ENCODE results near the gene RRAD.
A peak's percentile ranks its signal among the peaks of the same experiment; 100 is the strongest.
"Not testable (repeated sequence)": the region's sequence is repeated elsewhere in the genome, so short reads cannot be mapped to it uniquely, and the experiment has no call there.

Gene RRAD

DNA sequence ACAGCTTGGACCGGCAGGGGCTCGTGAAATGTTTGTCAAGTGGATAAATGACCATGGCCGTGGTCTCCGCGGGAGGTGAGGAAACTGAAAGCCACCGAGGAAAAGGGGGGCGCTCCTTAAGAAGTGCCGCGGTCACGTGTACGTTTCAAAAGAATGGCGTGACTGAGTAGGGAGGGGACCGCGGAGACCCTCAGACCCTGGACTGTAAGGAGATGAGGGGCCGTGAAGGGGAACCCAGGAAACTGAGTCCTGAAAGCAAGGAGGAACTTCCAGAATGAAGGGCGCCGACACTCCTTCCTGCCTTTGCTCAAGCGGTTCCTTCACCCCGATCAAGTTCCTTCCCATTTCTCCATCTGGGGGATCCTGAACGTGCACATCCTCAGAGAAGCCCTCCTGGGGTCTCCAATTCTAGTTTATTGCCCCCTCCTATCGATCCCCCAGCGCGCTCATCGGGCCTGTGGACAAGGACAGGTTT lies 9.5 kb upstream of the RRAD start:
- Histone ChIP-seq H3K4me3 (ENCODE audit: insufficient read depth, low read depth, low read length, poor library complexity, severe bottlenecking) (peak overlapping the region; percentile 97), H3K36me3 (ENCODE audit: control insufficient read depth, insufficient read depth, low read length) (peaks cover 18% of the 10 kb centered on the region), H3K4me1 (ENCODE audit: control insufficient read depth, insufficient read depth, low read length, poor library complexity, severe bottlenecking) (peaks cover 21% of the 10 kb centered on the region), H3K27ac (ENCODE audit: insufficient read depth, low read length, poor library complexity, severe bottlenecking) (peak overlapping the region; percentile 92)
- not testable (repeated sequence) for DNase-seq; H3K9me3 ChIP-seq (ENCODE audit: control insufficient read depth, low read length); H3K27me3 ChIP-seq (replicated peaks; ENCODE audit: control insufficient read depth, insufficient read depth, low read length, poor library complexity, severe bottlenecking)

DNA sequence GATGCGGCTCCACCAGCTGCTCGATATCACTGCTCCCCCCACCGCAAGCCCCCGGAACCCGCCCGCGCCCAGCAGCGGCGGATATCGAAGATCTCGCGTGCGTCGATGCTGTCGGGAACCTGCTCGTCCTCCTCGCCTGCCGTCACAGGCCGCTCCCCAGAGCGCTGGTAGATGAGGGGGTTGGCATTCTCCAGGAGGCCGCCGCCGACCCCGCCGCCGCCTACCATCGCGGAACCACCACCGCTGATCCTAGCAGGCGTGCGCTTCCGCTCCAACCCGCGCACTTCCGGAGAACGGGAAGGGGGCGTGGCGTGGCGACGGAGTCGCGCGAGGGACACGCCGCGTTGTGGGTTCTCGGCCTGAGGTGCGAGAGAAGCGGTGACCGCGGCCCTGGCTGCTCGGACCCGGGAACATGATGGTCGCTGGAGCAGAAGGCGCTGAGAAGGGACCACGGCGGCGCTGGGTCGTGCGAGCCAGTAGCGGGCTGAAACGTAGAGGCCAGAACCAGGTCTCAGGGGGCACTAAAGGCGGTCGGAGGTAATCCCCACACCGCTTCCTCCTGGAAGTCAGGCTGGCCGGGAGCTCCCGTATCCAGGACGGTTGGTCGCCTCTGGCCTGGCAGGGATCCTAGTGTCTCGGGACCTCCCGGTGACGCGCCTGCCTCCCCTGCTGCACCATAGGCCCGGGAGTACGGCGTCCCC lies 9.0 kb upstream of the RRAD start, which contains the start of gene CIAO2B:
TSS of gene CIAO2B (minus strand) at position 265 of the 701 bp plus-strand sequence. CDS start at position 227, 38 bp downstream.
- Histone ChIP-seq H3K36me3 (ENCODE audit: control insufficient read depth, insufficient read depth, low read length) (peaks cover 13% of the 10 kb centered on the region), H3K27ac (ENCODE audit: insufficient read depth, low read length, poor library complexity, severe bottlenecking) (peak within 1 kb of the TSS; percentile 92), H3K27me3 (replicated peaks; ENCODE audit: control insufficient read depth, insufficient read depth, low read length, poor library complexity, severe bottlenecking) (no peaks in the 10 kb centered on the region), H3K4me3 (ENCODE audit: insufficient read depth, low read depth, low read length, poor library complexity, severe bottlenecking) (peak within 1 kb of the TSS; percentile 97), H3K4me1 (ENCODE audit: control insufficient read depth, insufficient read depth, low read length, poor library complexity, severe bottlenecking) (peaks cover 21% of the 10 kb centered on the region), H3K9me3 (ENCODE audit: control insufficient read depth, low read length) (no peaks in the 10 kb centered on the region)
- DNase-seq = peak; percentile 80 to 81 (median 80)

DNA sequence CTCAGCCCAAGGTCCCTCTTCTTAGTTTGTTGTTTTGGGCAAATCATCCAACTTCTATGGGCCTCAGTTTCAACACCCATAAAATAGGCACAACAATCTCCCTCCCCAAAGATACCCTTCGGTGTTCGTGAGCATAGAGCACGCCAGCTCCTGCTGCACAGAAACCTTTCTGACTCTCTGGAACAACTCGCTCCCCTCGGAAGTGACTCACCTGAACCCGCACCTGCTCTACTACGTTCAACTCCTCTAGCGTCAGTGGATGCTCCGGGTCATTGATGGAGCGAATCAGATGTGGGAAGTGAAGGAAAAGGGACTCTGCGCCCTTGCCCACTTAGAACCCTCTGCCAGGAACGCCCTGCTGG lies 8.4 kb upstream of the RRAD start:
- peaks cover 21% of the 10 kb centered on the region for H3K4me1 ChIP-seq (ENCODE audit: control insufficient read depth, insufficient read depth, low read length, poor library complexity, severe bottlenecking)
- DNase-seq = no peak

DNA sequence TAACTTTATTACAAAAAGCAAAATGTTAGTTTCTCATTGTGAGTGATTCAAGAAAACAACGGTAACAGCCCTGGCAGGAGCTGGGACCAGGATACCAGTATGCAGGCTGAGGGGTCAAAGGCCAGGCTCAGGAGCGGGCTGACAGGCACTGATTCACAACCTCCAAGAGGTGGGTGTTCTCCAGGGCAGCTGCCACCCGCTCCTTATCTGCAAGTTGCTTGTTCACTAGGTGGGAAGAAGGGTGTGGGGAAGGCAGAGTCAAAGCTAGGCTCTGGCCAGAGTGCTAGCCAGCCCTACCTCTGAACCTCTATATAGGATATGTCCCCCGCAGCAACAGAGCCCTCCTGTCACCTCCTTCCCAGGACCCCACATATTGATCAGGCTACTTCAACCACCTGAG lies 6.7 kb upstream of the RRAD start:
- no peaks in the 10 kb centered on the region for H3K9me3 ChIP-seq (ENCODE audit: control insufficient read depth, low read length)
- H3K4me3 ChIP-seq (ENCODE audit: insufficient read depth, low read depth, low read length, poor library complexity, severe bottlenecking) = no peak overlapping the region
- H3K36me3 ChIP-seq (ENCODE audit: control insufficient read depth, insufficient read depth, low read length) = peaks cover 7% of the 10 kb centered on the region
- peaks cover 21% of the 10 kb centered on the region for H3K4me1 ChIP-seq (ENCODE audit: control insufficient read depth, insufficient read depth, low read length, poor library complexity, severe bottlenecking)
- H3K27ac ChIP-seq (ENCODE audit: insufficient read depth, low read length, poor library complexity, severe bottlenecking) = no peak overlapping the region
- H3K27me3 ChIP-seq (replicated peaks; ENCODE audit: control insufficient read depth, insufficient read depth, low read length, poor library complexity, severe bottlenecking) = no peaks in the 10 kb centered on the region
- DNase-seq = no peak

More for the DNA sequence above, 8.4 kb upstream of the RRAD start:
- H3K36me3 ChIP-seq (ENCODE audit: control insufficient read depth, insufficient read depth, low read length) = peaks cover 7% of the 10 kb centered on the region
- H3K4me3 ChIP-seq (ENCODE audit: insufficient read depth, low read depth, low read length, poor library complexity, severe bottlenecking) = peak overlapping the region; percentile 97
- H3K27me3 ChIP-seq (replicated peaks; ENCODE audit: control insufficient read depth, insufficient read depth, low read length, poor library complexity, severe bottlenecking) = no peaks in the 10 kb centered on the region
- H3K27ac ChIP-seq (ENCODE audit: insufficient read depth, low read length, poor library complexity, severe bottlenecking) = peak overlapping the region; percentile 92
- no peaks in the 10 kb centered on the region for H3K9me3 ChIP-seq (ENCODE audit: control insufficient read depth, low read length)

DNA sequence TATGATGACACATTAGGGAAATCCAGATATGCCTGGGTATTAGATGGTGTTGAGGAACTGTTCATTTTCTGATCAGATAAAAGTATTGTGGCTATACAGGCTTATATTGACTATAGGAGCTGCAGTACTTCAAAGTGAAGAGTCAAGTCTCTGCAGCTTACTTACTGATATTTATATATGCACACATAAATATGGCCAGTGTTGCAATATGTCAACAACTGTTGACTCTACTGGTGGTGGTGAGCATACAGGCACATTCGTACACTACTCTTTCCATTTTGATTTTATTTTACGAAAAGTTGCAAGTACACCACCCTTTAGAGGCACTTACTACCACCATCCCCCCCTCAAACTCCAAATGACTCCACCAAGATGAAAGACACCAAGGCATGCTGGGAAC lies 6.3 kb upstream of the RRAD start:
- H3K27ac ChIP-seq (ENCODE audit: insufficient read depth, low read length, poor library complexity, severe bottlenecking) = no peak overlapping the region

DNA sequence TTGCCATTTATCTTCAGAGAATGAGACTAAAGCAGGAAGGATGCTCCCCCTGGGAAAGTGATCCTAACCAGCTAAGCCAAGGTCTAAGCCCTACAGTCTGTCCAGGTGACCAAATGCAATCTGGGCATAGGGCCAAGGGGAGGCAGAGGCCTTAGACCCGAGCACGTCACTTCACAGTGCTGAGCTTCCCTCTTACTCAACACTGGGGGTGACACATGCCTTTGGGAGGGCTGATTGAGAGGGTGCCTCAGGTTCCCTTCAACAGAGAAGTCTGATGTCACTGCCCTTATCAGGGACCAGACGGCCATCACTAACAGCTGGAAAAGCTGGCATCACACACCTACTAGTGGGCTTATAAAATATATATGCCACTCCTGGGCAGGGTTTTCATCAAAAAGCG lies 4.9 kb upstream of the RRAD start:
- no peak overlapping the region for H3K4me3 ChIP-seq (ENCODE audit: insufficient read depth, low read depth, low read length, poor library complexity, severe bottlenecking)
- H3K9me3 ChIP-seq (ENCODE audit: control insufficient read depth, low read length) = no peaks in the 10 kb centered on the region
- H3K36me3 ChIP-seq (ENCODE audit: control insufficient read depth, insufficient read depth, low read length) = peaks cover 7% of the 10 kb centered on the region
- peaks cover 15% of the 10 kb centered on the region for H3K4me1 ChIP-seq (ENCODE audit: control insufficient read depth, insufficient read depth, low read length, poor library complexity, severe bottlenecking)
- no peak overlapping the region for H3K27ac ChIP-seq (ENCODE audit: insufficient read depth, low read length, poor library complexity, severe bottlenecking)
- DNase-seq = no peak
- H3K27me3 ChIP-seq (replicated peaks; ENCODE audit: control insufficient read depth, insufficient read depth, low read length, poor library complexity, severe bottlenecking) = peaks cover 6% of the 10 kb centered on the region

More for the DNA sequence above, 6.3 kb upstream of the RRAD start:
- no peak for DNase-seq
- H3K4me3 ChIP-seq (ENCODE audit: insufficient read depth, low read depth, low read length, poor library complexity, severe bottlenecking) = no peak overlapping the region
- peaks cover 21% of the 10 kb centered on the region for H3K4me1 ChIP-seq (ENCODE audit: control insufficient read depth, insufficient read depth, low read length, poor library complexity, severe bottlenecking)
- no peaks in the 10 kb centered on the region for H3K9me3 ChIP-seq (ENCODE audit: control insufficient read depth, low read length)
- peaks cover 7% of the 10 kb centered on the region for H3K36me3 ChIP-seq (ENCODE audit: control insufficient read depth, insufficient read depth, low read length)
- no peaks in the 10 kb centered on the region for H3K27me3 ChIP-seq (replicated peaks; ENCODE audit: control insufficient read depth, insufficient read depth, low read length, poor library complexity, severe bottlenecking)

DNA sequence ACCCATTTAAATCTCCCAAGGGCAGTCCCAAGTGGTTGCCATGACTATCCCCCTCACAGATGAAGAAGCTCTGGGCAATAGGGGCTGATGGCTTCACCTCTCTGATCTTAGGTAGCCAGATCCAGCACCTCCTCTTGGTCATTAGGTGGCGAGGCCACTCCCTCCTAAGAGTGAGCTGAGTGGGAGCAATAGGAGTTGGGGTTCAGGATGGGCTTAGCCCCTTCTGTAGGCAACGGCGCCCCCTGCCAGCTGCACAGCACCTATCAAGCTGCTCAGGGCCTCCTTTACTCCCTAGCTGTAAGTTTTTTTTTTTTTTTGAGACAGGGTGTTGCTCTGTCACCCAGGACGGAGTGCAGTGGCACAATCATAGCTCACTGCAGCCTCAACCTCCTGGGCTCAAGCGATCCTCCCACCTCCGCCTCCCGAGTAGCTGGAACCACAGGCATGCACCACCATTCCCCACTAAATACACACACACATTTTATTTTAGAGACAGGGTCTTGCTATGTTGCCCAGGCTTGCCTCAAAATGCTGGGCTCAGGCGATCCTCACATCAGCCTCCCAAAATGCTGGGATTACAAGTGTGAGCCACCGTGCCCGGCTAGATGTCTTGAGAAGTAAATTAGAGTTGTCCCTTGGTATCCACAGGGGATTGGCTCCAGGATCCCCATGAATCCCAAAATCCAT lies 3.5 kb upstream of the RRAD start:
- Histone ChIP-seq H3K4me1 (ENCODE audit: control insufficient read depth, insufficient read depth, low read length, poor library complexity, severe bottlenecking) (peaks cover 14% of the 10 kb centered on the region), H3K27ac (ENCODE audit: insufficient read depth, low read length, poor library complexity, severe bottlenecking) (no peak overlapping the region), H3K27me3 (replicated peaks; ENCODE audit: control insufficient read depth, insufficient read depth, low read length, poor library complexity, severe bottlenecking) (peaks cover 12% of the 10 kb centered on the region), H3K9me3 (ENCODE audit: control insufficient read depth, low read length) (no peaks in the 10 kb centered on the region), H3K4me3 (ENCODE audit: insufficient read depth, low read depth, low read length, poor library complexity, severe bottlenecking) (no peak overlapping the region), H3K36me3 (ENCODE audit: control insufficient read depth, insufficient read depth, low read length) (peaks cover 7% of the 10 kb centered on the region)
- DNase-seq = no peak

DNA sequence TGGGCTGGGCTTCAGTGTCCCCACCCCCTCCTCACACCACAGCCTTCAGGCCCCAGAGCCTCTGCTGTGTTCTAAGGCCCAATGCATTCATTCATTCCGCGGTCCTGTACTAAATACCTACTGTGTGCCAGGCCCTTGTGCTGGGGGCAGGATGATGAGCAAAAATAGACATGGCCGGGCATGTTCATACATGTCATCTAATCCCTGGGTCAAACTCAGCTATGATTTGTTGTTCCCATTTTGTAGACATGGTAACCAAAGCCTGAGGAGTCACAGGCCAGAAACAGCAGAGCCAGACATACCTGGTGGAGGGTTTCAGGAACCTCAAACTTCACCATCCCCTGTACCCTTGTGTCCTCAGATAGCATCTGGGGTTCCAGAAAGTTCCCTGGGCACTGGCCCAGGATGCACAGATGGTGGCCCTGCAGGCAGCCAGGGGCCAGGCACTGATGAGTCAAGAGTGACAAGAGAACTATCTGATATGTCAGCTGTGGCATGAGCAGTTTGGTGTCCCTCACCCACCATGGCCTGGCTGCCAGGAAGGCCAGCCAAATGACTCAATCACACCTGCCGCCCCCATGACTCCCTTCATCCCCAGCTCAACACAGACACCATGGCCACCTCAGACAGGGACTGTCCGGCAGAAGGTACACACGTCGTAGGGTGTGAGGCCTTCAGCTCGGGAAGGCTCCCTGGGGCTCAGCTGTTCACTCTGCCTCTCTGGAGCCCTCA lies 2.7 kb upstream of the RRAD start:
- Histone ChIP-seq H3K4me1 (ENCODE audit: control insufficient read depth, insufficient read depth, low read length, poor library complexity, severe bottlenecking) (peaks cover 7% of the 10 kb centered on the region), H3K36me3 (ENCODE audit: control insufficient read depth, insufficient read depth, low read length) (peaks cover 7% of the 10 kb centered on the region), H3K9me3 (ENCODE audit: control insufficient read depth, low read length) (no peaks in the 10 kb centered on the region), H3K27me3 (replicated peaks; ENCODE audit: control insufficient read depth, insufficient read depth, low read length, poor library complexity, severe bottlenecking) (peaks cover 12% of the 10 kb centered on the region), H3K27ac (ENCODE audit: insufficient read depth, low read length, poor library complexity, severe bottlenecking) (no peak overlapping the region), H3K4me3 (ENCODE audit: insufficient read depth, low read depth, low read length, poor library complexity, severe bottlenecking) (no peak overlapping the region)
- no peak for DNase-seq

DNA sequence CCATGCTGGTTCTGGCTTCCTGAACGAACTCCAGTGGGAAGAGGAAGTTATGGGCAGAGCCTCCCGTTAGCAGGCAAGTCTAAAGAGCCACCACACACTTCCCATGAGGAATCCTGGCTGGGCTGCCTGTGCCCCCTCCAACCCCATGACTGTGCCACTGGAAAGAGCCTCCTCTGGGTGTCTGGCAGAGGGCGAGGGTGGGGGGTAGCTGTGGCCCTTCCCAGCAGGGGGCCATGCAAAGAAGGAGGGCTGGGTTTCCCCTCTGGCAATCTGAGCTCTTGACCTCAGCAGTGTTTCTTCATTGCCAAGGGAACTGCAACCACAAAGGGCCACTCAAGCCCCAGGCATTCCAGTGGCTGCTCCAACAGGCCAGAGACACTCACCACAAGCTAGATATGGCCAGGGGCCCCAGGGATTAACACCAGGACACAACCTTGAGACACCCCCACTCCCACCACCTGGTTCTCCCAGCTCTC lies 1.7 kb upstream of the RRAD start:
- Histone ChIP-seq H3K36me3 (ENCODE audit: control insufficient read depth, insufficient read depth, low read length) (peaks cover under 1% of the 10 kb centered on the region), H3K4me1 (ENCODE audit: control insufficient read depth, insufficient read depth, low read length, poor library complexity, severe bottlenecking) (peaks cover 6% of the 10 kb centered on the region), H3K27ac (ENCODE audit: insufficient read depth, low read length, poor library complexity, severe bottlenecking) (no peak overlapping the region), H3K9me3 (ENCODE audit: control insufficient read depth, low read length) (no peaks in the 10 kb centered on the region), H3K4me3 (ENCODE audit: insufficient read depth, low read depth, low read length, poor library complexity, severe bottlenecking) (no peak overlapping the region), H3K27me3 (replicated peaks; ENCODE audit: control insufficient read depth, insufficient read depth, low read length, poor library complexity, severe bottlenecking) (peaks cover 12% of the 10 kb centered on the region)
- DNase-seq = no peak

All from effector memory CD4-positive, alpha-beta T cell (primary cell).